Measurements from ENCODE around the gene DDTL. TPM values are rescaled to one million over a fixed set of nuclear protein-coding genes. Genes with fewer than 3 reads are reported as not detected.
"Not testable (repeated sequence)": the region's sequence is repeated elsewhere in the genome, so short reads cannot be mapped to it uniquely, and the experiment has no call there.

DDTL gene
- total and polyA plus RNA-seq, 2 of the 8 experiments (the other 6 are each of a cell fraction or from before 2014, with no cell fraction given): 2.1 to 3.1 TPM

- H3K27me3 ChIP-seq (replicated peaks in 1 of 4; ENCODE audit: control insufficient read depth in 3 of 4, extremely low read depth in 1 of 4, insufficient read depth in 3 of 4, low read length in 3 of 4); H3K14ac ChIP-seq (ENCODE audit: insufficient read length); H4K5ac ChIP-seq (ENCODE audit: insufficient read length, low read depth, low read length); H2BK20ac ChIP-seq (ENCODE audit: low read length); H4K20me1 ChIP-seq (replicated peaks in 1 of 2; ENCODE audit: control insufficient read depth in 1 of 2, insufficient read depth in 2 of 2, low read length in 2 of 2); FAIRE-seq; H3K23ac ChIP-seq (ENCODE audit: insufficient read length); H2BK12ac ChIP-seq (ENCODE audit: low read depth, low read length); H2BK120ac ChIP-seq (replicated peaks; ENCODE audit: low read depth, low read length); DNase-seq (ENCODE audit: low read depth in 1 of 2, low spot score in 2 of 2); H4K91ac ChIP-seq (replicated peaks; ENCODE audit: insufficient read length, low read length); H3K9me3 ChIP-seq (ENCODE audit: insufficient read depth in 2 of 2, low read depth in 1 of 2, low read length in 1 of 2); H3K23me2 ChIP-seq (ENCODE audit: low read depth, low read length); H3K36me3 ChIP-seq (ENCODE audit: control insufficient read depth in 2 of 4, insufficient read depth in 4 of 4, low read length in 3 of 4); H3K9ac ChIP-seq (replicated peaks in 1 of 4; ENCODE audit: extremely low read depth in 1 of 4, low read depth in 3 of 4, low read length in 3 of 4); H3K27ac ChIP-seq (ENCODE audit: low read depth, low read length); H2AFZ ChIP-seq (ENCODE audit: low read length); H4K8ac ChIP-seq (ENCODE audit: extremely low read depth, insufficient read depth, low read length); H3K18ac ChIP-seq (ENCODE audit: extremely low read depth, low read length); H3K79me1 ChIP-seq (ENCODE audit: low read depth, low read length); H3K79me2 ChIP-seq (ENCODE audit: control insufficient read depth in 1 of 2, insufficient read depth in 2 of 2, low read length in 2 of 2); H2BK15ac ChIP-seq (ENCODE audit: low read length); POLR2A ChIA-PET (ENCODE audit: partially characterized antibody); H3K56ac ChIP-seq (replicated peaks; ENCODE audit: insufficient read length, low read depth, low read length); H2AK5ac ChIP-seq (ENCODE audit: low read depth, low read length); H2BK5ac ChIP-seq (ENCODE audit: low read depth, low read length); H3K4ac ChIP-seq (replicated peaks; ENCODE audit: insufficient read length, low read depth, low read length): not testable (repeated sequence)
- H3K4me1 ChIP-seq (replicated peaks in 1 of 4; ENCODE audit: control insufficient read depth in 3 of 4, insufficient read depth in 4 of 4, low read length in 3 of 4): peaks cover 3 to 10% (median 6%) of the 10 kb centered on the region in 4 experiments
- CTCF ChIA-PET (ENCODE audit: partially characterized antibody): interaction anchor here (0.6 to 1.3 kb wide), 8 partner anchors 26 to 317 kb away, joined by 3 to 5 read pairs (median 3); no protein-coding TSS in a partner anchor
- peak overlapping the region; percentile 0 to 56; a peak in 3 of 4 replicates for H3K4me2 ChIP-seq (ENCODE audit: insufficient read depth in 1 of 2, low read depth in 2 of 2, low read length in 2 of 2)
- peak overlapping the region in 1 of 4 experiments; percentile 51; a peak in 1 of 8 replicates for H3K4me3 ChIP-seq (ENCODE audit: extremely low read depth in 1 of 4, insufficient read depth in 2 of 4, low read depth in 3 of 4, low read length in 4 of 4)
- 8% methylated on average over 7 of the region's 8 CpGs; no CpG with 5 or more reads in 1 of the 2 experiments for WGBS, 2 experiments (ENCODE audit: extremely low coverage in 1 of 2, insufficient coverage in 1 of 2, insufficient read length in 1 of 2, insufficient replicate concordance in 2 of 2, low coverage in 1 of 2, low lambda C conversion rate in 2 of 2, missing lambda C conversion rate in 1 of 2)
Observed at GRCh38 chr22:23955886-23956285, 10.8 kb upstream of the DDTL start.

All from H1 (cell line).